Measurements from ENCODE around the gene ZKSCAN5. TPM values are rescaled to one million over a fixed set of nuclear protein-coding genes. Genes with fewer than 3 reads are reported as not detected.

The ZKSCAN5 gene
- total RNA-seq, 1 experiment from 2014 or later = 13.3 TPM

GRCh38 chr7:99457050-99457649, 47.3 kb upstream of the ZKSCAN5 start:
- Histone ChIP-seq H3K4me1 (no peaks in the 10 kb centered on the region), H3K9me3 (no peaks in the 10 kb centered on the region), H3K4me3 (ENCODE audit: low read depth, low read length) (no peak overlapping the region), H3K27me3 (replicated peaks; ENCODE audit: control insufficient read depth, insufficient read depth, low read length) (no peaks in the 10 kb centered on the region), H3K36me3 (ENCODE audit: control insufficient read depth, insufficient read depth, low read length) (peaks cover 12% of the 10 kb centered on the region)
- CTCF ChIA-PET = no interaction called here
- Mint-ChIP-seq H3K4me3 (ENCODE audit: unreplicated experiment) (no peak overlapping the region), H3K9me3 (ENCODE audit: unreplicated experiment) (no peaks in the 10 kb centered on the region), H3K4me1 (ENCODE audit: low read depth, unreplicated experiment) (peaks cover 22% of the 10 kb centered on the region), H3K36me3 (ENCODE audit: insufficient read depth, unreplicated experiment) (peaks cover 100% of the 10 kb centered on the region), H3K27ac (ENCODE audit: unreplicated experiment) (peak overlapping the region; percentile 48), H3K27me3 (ENCODE audit: insufficient read depth, unreplicated experiment) (no peaks in the 10 kb centered on the region)
- TF ChIP-seq, protein P1, sequence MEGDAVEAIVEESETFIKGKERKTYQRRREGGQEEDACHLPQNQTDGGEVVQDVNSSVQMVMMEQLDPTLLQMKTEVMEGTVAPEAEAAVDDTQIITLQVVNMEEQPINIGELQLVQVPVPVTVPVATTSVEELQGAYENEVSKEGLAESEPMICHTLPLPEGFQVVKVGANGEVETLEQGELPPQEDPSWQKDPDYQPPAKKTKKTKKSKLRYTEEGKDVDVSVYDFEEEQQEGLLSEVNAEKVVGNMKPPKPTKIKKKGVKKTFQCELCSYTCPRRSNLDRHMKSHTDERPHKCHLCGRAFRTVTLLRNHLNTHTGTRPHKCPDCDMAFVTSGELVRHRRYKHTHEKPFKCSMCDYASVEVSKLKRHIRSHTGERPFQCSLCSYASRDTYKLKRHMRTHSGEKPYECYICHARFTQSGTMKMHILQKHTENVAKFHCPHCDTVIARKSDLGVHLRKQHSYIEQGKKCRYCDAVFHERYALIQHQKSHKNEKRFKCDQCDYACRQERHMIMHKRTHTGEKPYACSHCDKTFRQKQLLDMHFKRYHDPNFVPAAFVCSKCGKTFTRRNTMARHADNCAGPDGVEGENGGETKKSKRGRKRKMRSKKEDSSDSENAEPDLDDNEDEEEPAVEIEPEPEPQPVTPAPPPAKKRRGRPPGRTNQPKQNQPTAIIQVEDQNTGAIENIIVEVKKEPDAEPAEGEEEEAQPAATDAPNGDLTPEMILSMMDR (IDR thresholded peaks at IDR 0.05; ENCODE audit: insufficient read depth in 1 of 2, low read depth in 1 of 2, low read length in 1 of 2, severe bottlenecking in 1 of 2, unreplicated experiment in 1 of 2) = no peak
- intact Hi-C loops (cut with micrococcal nuclease; ENCODE audit: unreplicated experiment) = no loop called here
- POLR2A ChIA-PET = no interaction called here
- DNase-seq = no peak
- BruUV-seq (replicated peaks) = no TSS peak

GRCh38 chr7:99457650-99458493, 46.6 kb upstream of the ZKSCAN5 start:
- Histone ChIP-seq H3K36me3 (ENCODE audit: control insufficient read depth, insufficient read depth, low read length) (peaks cover 10% of the 10 kb centered on the region), H3K4me1 (no peaks in the 10 kb centered on the region), H3K27me3 (replicated peaks; ENCODE audit: control insufficient read depth, insufficient read depth, low read length) (no peaks in the 10 kb centered on the region), H3K4me3 (ENCODE audit: low read depth, low read length) (no peak overlapping the region), H3K9me3 (no peaks in the 10 kb centered on the region)
- CTCF ChIA-PET = no interaction called here
- Mint-ChIP-seq H3K36me3 (ENCODE audit: insufficient read depth, unreplicated experiment) (peaks cover 100% of the 10 kb centered on the region), H3K4me1 (ENCODE audit: low read depth, unreplicated experiment) (peaks cover 22% of the 10 kb centered on the region), H3K4me3 (ENCODE audit: unreplicated experiment) (no peak overlapping the region), H3K27me3 (ENCODE audit: insufficient read depth, unreplicated experiment) (no peaks in the 10 kb centered on the region), H3K27ac (ENCODE audit: unreplicated experiment) (peak overlapping the region; percentile 31), H3K9me3 (ENCODE audit: unreplicated experiment) (no peaks in the 10 kb centered on the region)
- intact Hi-C loops (cut with micrococcal nuclease; ENCODE audit: unreplicated experiment) = no loop called here
- POLR2A ChIA-PET = interaction anchor here (0.6 kb wide), 1 partner anchor 42 kb away, joined by 4 read pairs; the partner anchor contains the start of gene ZNF394
- no peak for DNase-seq
- TF ChIP-seq, protein P1 (IDR thresholded peaks at IDR 0.05; ENCODE audit: insufficient read depth in 1 of 2, low read depth in 1 of 2, low read length in 1 of 2, severe bottlenecking in 1 of 2, unreplicated experiment in 1 of 2) = no peak
- BruUV-seq (replicated peaks) = no TSS peak

DNA sequence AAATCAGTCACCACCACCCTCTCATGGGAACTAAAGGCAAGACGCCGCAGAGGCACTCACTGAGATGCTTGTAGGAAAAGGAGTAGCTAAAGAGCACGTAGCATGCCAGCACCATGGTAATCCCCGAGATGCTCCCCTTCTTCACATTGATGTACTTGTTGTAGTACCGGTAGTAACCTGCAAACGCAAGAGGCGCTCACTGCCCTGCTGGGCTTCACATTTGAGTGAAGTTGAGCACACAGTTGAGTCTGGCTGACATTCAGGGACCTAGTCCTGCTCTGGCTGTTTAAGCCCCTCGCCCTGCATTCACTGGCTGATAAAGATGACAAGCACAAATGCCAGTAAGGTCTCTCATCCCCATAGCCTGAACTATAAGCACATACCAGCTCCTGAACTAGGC, 45.4 kb upstream of the ZKSCAN5 start:
- H3K27me3 Mint-ChIP-seq (ENCODE audit: insufficient read depth, unreplicated experiment) = no peaks in the 10 kb centered on the region
- BruUV-seq (replicated peaks) = no TSS peak
- peak overlapping the region; percentile 51 for H3K27ac Mint-ChIP-seq (ENCODE audit: unreplicated experiment)
- H3K4me3 Mint-ChIP-seq (ENCODE audit: unreplicated experiment) = no peak overlapping the region
- H3K4me1 ChIP-seq = no peaks in the 10 kb centered on the region
- no peaks in the 10 kb centered on the region for H3K9me3 Mint-ChIP-seq (ENCODE audit: unreplicated experiment)
- H3K27me3 ChIP-seq (replicated peaks; ENCODE audit: control insufficient read depth, insufficient read depth, low read length) = no peaks in the 10 kb centered on the region
- CTCF ChIA-PET = no interaction called here
- peaks cover 16% of the 10 kb centered on the region for H3K4me1 Mint-ChIP-seq (ENCODE audit: low read depth, unreplicated experiment)
- DNase-seq = peak; percentile 49 to 59
- POLR2A ChIA-PET = no interaction called here
- TF ChIP-seq, protein P1 (IDR thresholded peaks at IDR 0.05; ENCODE audit: insufficient read depth in 1 of 2, low read depth in 1 of 2, low read length in 1 of 2, severe bottlenecking in 1 of 2, unreplicated experiment in 1 of 2) = peak; percentile 37 to 43
- no peaks in the 10 kb centered on the region for H3K9me3 ChIP-seq
- H3K36me3 ChIP-seq (ENCODE audit: control insufficient read depth, insufficient read depth, low read length) = peaks cover 7% of the 10 kb centered on the region
- intact Hi-C loops (cut with micrococcal nuclease; ENCODE audit: unreplicated experiment) = no loop called here
- H3K4me3 ChIP-seq (ENCODE audit: low read depth, low read length) = no peak overlapping the region
- peaks cover 98% of the 10 kb centered on the region for H3K36me3 Mint-ChIP-seq (ENCODE audit: insufficient read depth, unreplicated experiment)

Measured in Caco-2 (cell line).